GM19468 (cell line): Measurements from ENCODE around the gene DIP2C.

ENCODE experiments used
- ATAC-seq: cut with Tn5 transposase; IDR thresholded peaks from one replicate; pipeline ENCODE4 v1.9.1; 2021; ENCODE audit warnings: mild to moderate bottlenecking, moderate library complexity, moderate number of reproducible peaks; ENCODE audit not compliant: unreplicated experiment; ENCODE audit errors: extremely low read depth

Gene DIP2C

DNA sequence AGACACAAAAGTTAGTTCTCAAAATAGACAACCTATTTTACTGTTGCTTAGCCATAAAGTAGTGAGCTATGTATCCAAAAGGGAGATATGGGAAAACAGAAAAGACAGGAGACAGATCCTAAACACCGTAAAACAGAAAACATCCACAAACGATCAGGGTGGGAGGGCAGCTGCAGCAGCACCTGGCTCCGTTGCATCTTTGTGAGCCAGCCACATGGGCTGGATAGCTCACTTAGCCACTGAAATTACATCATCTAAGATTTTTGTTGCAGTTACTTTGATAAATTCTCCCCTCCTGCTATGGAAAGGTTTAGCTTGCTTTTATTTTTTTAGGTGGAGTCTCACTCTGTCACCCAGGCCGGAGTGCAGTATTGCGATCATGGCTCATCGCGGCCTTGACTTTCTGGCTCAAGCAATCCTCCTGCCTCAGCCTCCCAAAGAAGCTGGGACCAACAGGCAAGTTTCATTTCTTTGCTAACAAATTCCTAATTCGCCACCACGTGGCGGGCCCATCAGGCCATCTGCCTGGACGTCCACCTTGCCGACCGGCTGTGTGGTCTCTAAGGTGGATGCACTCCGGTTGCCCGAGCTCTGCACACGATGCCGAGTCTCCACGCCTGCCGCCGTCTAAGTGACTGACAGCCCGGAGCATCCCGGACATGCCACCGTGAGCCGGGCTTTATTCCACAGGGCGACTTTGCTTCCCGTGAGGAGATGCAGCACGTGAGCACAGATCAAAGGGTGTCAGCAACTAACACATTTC lies 159.8 kb downstream of the DIP2C start:
- ATAC-seq: no peak

DNA sequence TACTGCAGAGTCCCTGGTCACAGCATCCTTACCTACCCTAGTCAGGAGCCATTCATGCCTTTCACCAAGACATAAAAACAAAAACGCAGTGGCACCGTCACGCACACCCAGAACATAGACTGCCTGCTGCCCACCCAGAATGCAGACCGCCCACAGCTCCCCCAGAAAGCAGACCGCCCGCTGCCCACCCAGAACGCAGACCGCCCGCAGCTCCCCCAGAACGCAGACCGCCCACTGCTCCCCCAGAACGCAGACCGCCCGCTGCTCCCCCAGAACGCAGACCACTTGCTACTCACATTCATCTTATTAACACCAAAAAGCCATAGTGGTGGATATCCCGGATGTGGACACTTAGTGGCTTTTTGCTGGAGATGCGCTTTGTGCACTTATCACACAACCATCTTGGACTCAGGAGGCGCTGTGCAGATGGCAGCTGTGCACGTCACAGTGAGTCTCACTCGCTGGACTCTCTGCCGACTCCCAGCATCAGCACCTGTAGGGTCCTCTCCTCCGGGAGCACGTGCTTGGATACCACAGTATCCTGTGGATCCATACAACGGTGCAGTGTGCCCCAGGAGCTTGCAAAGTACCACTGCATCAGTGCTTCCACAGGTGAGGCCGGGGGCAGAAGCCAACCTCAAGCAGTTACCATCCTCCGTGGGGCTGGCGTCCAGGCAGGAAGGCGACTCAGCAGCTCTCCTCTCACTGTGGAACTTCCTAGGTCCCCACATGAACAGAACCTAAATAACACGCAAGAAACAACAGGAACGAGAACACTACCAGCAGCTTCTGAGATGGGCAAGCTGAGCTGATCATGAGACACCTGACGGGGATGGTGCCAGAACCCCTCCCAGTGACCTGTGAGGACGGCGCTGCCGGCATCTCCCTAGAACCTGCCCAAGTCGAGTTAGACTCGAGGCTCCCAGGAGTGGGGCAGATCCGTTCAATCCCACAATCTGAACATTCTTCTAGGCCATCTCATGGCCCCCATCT lies 161.0 kb downstream of the DIP2C start:
- ATAC-seq: no peak

DNA sequence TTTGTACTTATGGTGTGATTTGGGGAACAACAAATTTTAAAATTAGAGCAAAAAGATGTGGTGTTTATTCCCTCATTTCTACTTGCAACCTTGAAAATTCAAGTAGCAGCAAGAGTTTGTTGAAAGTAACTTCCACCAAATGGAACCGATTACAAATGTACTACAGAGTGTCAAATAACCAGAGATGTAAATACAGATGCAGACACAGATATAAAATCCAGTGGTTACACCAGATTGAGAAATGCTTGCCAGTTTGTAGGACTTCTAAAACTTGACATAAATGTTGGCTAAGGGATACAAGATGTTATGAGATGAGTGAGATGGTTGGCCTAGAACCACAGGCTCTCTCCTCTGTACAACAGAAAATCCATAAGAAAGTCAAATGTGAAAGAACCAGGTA lies 162.1 kb downstream of the DIP2C start:
- ATAC-seq: no peak

DNA sequence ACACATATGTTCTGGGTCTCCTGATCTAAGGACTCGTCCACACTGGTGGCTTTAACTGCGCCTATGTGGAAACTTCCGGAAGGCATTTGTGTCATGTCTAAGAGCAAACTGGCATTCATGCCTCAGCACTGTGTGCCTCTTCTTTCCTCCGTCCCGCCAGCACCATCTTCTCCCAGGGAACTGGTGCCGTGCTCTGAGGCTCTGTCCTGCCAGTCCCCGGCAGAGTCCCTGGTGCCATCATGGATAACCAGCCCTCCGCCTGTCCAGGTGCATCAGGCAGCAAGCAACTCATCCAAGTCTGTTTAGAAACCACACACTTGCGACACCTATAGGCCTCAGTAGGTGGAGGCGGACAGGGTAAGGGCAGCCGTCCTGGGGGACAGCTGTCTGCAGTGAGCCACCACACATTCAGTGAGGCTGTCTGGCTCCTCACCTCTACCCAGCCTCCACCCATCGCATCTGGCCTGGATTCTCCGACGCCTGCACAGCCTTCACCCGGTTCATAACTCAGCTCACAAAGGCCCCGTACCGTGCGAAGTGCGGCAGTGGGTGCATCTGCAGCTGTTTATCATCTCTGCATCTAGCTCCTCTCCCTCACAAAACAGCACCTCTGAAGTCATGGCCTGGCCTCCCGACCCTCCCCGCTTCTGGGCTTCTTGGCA lies 162.7 kb downstream of the DIP2C start:
- no peak for ATAC-seq

DNA sequence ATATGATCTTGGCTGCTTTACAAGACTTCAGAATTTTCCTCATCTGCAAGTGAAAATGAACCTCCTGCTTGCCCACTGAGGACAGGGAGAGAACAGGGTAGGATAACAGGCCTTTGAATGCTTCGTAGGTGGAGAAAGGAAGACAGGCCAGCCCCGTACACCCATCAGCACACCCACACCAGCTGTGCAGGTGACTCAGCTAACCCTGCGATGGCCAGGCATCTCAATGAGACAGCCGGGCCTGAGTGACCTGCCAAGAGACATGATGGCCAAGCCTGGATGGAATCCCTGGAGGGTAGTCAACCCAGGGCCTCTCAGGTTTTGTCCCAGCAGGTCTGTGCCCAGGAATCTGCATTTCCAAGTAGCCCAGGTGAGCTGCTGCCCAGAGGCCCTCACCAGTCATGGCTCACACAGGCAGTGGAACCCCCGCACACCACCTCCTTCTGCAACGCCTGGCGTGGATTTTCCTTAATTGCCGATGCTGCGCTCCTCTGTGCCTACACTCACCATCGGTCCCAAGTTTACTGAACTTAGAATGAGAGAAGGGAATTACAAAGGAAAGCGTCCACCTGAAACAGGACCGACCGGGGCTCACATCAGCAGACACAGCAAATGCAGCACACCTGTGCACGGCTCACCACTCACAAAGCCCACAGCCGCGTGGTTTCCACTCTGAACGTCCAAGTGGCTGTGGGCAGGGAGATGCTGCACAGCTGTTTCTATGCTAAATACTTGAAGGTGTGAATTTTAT lies 163.7 kb downstream of the DIP2C start:
- no peak for ATAC-seq

DNA sequence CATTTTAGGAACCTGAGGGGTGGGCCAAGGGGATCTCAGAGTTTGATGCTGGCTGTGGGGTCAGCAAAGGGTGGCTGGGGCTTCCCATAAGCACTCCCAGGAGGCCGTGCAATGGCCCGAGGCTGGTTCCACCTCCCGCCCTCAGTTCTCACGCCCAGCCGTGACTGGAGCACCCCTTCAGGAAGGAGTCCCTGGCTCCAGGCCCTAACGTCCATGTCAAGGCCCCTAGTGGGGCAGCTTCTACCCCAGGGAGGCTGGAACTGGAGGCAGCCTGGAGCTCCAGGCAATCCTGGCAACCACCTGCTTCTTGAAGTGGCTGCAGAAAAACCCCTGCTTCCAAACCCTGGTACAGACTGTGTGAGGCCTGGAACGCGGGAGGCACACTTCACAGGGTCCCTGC lies 165.5 kb downstream of the DIP2C start:
- ATAC-seq: no peak

DNA sequence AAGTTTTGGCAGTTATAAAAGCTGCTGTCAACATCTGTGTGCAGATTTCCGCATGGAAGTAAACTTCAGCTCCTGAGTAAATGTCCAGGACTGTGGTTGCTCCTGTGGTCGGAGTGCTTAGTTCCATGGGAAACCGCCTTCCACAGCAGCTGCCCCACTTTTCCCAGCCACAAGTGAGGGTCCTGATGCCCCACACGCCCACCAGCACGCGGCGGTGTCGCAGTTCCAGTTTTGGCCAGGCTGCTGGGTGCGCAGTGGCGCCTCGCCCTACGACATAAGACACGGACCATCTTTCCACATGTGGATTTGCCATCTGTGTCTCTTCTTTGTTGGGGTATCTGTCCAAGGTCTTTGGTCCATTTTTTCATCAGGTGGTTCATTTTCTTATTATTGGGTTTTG lies 167.1 kb downstream of the DIP2C start:
- no peak for ATAC-seq

DNA sequence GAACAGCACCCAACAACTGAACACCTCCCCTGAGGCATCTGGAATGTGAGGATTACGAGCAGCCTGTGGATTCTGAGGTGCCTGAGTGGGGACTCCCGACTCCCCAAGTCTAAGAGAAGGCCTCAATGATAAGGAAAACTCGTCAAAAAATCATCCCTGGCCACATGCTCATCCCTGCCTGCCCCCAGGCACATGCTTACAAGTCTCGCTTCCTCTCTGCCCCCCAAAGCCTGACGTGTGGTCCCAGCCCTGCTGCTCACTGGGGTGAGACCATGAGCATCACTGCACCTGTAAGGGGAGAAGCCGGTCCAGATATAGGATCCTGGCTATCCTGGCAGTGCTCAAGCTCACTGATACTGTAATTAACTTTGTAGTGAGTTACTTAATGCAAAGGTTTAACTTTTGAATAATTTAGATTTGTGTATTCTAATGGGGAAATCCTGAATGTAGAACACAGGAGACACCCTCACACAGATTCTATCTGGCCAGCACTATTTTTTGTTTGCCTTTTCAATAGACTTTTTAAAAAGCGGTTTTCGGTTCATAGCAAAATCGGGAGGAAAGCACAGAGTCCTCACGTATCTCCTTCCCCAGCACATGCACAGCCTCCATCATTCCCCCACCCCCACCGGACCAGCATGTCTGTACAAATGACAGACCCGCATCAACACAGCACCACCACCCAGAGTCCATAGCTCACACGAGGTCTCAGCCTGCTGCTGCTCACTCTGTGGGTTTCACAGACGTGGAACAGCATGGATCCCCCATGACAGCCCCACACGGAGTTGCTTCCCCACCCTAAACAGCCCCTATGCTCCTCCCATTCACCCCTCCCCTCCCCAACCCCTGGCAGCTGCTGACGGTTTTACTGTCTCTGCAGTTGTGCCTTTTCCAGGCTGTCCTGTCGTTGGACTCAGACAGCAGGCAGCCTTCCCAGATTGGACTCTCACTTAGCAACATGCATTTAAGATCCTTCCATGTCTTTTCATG lies 167.9 kb downstream of the DIP2C start:
- no peak for ATAC-seq

DNA sequence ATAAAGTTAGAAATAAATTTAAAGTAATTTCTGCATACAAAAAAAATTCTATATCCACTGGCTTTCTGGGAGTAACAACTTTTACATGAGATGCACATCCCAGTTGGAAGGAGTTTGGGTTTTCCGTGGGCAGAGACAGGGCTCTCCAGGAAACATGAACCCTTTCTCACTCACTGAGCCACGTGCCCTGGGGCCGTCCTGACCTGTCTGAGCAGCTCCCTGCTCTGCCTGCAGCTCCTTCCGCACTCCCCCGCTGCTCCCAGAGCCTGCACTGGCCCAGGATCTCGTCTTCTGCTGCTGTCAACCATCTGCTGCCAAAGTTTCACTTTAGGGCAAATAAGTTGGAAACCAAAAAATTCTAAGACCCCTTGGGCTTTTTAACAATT lies 169.1 kb downstream of the DIP2C start:
- no peak for ATAC-seq

DNA sequence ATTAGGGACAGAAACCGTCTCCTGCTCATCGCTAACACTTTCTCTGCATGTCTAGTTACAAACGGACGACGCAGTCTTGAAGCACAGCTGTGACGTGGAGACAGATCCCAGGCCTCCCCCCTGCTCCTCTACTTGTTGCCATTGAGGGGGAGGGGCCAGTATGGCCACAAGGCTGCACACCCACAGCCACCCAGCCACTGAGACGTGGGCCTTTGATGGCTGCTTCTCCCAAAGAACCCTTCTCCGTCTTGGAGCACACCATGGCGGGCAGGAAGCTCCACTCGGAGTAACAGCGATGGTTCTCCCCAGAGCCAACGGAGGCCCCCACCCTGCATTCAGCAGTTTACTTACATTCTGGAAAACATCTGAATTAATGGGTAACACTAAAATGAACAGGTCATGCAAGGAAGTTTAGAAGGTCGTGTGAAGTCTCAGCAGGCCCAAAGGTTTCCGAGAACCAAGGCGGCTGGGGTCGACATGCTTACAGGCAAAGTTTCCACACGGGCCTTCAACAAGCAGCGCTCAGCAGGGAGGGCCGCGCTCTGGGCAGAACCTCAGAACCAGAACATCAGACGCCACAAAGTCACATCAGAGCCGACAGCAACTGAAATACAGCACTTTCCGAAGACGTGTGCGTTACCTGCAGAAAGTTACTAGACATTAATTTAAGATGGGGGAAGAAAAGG lies 169.6 kb downstream of the DIP2C start:
- ATAC-seq: no peak

DNA sequence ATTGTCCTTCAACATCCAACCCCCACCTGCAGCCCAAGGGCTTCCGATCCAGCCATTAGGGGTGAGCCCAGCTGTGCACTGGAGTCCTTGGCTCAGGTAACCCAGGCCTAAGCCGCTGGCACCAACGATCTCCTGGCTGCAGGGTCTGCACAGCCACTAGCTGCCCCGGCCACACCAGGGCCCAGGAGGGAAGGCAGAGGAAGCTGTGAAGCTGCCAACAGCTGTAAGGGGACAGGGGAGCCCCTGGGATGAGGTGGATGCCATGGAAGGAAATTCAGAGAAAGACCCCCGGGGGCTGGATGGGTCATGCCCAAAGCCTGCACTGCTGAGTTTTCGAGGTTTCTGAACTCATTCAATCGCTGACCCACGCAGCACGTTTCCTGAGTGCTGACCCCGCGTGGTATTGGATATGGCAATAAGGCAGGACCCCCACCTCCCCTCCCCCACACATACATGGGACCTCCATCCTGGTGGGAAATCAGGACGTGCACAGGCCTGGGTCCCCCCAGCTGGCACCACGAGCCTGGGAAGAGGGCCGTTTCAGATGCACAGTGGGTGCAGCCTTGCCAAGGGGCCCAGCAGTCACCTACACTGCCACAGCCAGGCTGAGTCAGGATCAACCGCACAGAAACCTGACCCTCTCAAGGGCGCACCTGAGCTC lies 170.3 kb downstream of the DIP2C start:
- no peak for ATAC-seq

DNA sequence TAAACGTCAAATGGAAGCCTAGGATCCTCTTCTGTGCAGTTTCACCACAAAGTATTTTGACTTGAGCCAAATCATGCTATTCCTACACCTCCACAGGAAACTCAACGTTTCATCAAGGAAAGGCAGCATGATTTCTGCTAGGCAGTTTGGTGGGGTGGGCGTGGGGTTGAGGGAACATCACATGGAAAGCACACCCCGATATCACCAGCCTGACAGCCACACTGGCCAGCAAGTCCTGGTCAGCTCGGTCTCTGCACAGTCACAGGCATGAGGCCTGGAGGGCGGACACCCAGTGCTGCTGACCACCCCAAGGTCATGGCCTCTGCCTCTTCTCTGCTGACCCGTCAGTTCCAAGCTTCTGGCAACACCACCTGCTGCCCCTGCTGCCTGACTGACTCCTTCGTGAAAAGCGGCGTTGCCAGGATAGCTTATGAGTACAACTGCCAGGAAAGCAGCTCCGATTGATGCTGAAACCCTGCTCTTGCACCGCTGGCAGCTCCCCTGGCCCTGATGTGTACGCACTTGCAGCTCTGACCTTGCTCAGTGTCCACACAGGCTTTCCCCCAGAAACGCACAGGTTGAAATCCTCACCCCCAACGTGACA lies 171.5 kb downstream of the DIP2C start:
- no peak for ATAC-seq

DNA sequence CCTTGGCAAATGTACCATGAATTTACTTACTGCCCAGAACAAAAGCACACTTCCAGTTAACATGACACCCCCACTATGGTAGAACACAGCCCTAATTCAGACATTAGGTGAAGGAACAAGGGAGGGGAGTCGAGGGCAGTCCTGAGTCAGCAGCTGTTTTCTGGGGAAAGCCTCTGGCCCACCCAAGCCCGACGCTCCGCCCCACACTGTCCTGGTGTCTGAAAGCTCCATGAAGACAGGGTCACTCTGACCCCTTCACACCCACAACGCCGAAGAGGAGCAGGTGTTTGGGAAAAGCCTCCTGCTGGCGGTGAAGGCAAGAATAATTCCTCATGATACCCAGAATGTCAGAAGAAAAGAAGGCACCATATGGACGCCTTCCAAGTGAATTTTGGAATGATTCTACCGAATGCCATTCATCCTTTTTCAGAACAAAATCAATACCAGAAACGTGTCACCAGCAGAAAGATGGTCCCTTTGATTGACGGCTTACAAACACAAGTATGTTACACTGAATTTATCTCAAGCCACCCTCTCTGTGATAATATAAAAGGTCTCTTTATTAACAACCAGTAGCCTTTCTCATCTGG lies 172.1 kb downstream of the DIP2C start:
- ATAC-seq: no peak

DNA sequence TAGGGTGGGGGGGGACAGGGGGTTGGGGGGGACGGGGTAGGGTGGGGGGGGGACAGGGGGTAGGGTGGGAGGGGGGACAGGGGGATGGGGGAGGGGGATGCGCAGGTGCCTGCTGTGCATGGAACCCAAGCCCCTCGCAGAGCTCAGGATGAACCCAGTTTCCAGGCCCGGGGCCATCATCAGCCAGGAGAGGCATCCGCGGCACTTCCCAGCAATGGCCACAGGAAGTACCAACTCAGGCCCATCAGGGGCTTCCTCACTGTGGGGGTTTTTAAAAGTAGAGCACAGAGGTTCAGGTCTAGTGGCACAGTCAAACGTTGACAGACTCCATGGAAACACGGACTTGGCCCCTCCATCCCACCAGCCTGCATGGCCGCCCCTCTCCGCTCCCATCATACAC lies 172.7 kb downstream of the DIP2C start:
- no peak for ATAC-seq

DNA sequence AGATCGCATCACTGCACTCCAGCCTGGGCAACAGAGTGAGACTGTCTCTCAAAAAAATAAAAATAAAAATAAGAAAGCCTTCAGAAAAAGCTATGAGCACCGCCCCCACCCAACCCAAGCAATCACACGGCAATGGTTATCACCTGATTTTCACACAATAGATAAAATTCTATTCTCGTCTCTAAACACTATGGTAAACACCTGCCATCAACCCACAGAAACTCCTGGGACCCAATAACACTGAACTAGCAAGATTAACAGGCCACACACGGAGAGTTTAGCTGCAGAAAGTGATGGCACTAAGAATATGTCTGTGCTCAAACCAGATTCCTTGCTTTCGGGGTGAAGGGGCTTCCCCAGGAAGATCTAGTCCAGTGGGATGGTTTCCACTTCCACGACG lies 173.8 kb downstream of the DIP2C start:
- ATAC-seq: no peak

DNA sequence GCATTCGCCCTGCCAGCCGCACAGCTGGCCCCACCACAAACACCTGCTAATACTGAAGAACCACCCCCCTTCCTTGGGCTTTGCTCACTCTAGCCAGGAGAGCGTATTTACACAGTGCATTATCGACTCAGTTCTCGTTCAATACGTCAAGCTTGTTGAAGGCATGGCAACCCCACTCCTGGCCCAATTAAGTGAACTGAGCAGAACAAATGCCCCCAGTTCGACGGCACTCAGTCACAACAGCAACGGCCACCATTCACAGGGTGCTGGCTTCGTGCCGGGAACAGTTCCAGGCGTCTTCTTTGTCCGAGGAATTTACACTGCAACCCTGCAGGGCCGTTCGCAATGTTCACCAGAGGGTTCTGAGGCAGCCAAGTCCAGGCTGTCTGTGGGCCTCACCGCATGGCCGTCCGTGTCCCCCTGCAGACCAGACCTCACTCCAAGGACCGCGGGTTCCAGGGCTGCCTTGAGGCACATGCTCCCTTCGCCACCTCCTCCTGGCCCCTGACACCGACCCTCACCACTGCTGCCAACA lies 175.3 kb downstream of the DIP2C start:
- ATAC-seq: no peak

DNA sequence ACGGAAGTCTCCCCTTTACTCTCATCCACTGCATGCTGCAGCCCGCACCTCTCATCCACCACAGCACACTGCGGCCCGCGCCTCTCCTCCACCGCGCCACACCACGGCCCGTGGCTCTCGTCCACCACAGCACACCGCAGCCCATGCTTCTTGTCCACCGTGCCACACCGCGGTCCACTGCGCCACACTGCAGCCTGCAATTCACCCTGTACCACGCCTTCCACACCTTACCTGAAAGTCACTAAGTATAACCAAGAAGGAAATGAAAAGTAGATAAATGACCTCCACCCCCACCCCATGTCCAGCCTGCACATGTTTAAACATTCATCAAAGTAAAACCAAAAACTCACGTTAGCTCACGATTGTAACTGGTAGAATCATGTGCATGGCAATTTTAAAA lies 176.1 kb downstream of the DIP2C start:
- no peak for ATAC-seq
